ENCODE measurements around the gene PDCD1LG2.
"Not testable (repeated sequence)": the region's sequence is repeated elsewhere in the genome, so short reads cannot be mapped to it uniquely, and the experiment has no call there.

PDCD1LG2 gene

DNA sequence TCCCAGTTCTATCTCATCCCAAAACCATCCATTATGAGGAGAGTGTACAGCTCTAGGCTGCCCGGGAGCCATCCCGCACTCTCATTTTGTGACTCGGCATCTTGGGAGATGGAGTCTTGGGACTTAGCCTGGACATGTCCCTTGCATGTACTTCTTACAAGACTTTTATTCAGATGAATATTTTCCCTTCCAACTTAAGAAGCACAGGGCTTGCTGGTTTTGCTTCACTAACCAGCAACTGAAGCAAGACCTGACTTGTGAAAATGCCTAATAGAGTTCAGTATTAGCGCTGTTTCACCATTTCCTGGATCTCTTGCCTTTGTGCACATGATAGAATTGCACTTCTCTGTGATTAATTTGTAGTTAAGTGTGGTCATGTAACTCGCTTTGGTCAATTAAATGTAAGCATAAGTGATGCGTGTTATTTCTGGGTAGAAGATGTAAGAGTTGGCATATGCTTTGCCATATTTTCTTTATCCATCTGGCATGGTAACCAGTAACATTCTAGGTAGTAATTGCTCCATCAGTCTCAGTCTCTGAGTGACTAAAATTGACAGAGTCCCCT lies 55.8 kb downstream of the PDCD1LG2 start:
- no peak for DNase-seq (ENCODE audit: low read depth in 3 of 3)

- DNase-seq (ENCODE audit: low read depth in 3 of 3): no peak
These were observed 58.5 kb downstream of the PDCD1LG2 start for GRCh38 chr9:5568868-5569267.

DNA sequence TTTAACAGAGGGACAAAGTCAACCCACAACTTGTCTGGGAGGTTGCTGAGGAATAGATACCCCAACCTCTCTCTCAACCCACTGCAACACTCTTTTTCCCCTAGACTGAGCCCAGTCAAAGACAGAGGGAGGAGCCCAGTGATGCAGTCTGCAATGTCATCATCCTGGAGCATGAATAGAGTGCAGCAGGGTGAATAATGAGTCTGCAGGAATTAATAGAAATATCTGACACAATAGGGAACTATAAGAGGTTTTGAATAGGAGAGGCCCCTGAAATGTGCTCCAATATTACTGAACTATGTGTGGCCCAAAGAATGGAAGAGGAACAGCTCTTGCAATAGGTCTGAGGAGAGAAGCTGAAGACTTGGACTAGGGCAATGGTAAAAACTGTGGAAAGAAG lies 59.1 kb downstream of the PDCD1LG2 start:
- no peak for DNase-seq (ENCODE audit: low read depth in 3 of 3)

DNA sequence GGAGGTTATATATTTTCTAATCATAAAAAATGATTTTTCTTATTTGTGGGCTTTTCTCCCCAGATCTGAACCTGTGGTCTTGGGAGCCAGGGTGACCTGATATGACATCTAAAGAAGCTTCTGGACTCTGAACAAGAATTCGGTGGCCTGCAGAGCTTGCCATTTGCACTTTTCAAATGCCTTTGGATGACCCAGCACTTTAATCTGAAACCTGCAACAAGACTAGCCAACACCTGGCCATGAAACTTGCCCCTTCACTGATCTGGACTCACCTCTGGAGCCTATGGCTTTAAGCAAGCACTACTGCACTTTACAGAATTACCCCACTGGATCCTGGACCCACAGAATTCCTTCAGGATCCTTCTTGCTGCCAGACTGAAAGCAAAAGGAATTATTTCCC lies 59.6 kb downstream of the PDCD1LG2 start:
- no peak for DNase-seq (ENCODE audit: low read depth in 3 of 3)

DNA sequence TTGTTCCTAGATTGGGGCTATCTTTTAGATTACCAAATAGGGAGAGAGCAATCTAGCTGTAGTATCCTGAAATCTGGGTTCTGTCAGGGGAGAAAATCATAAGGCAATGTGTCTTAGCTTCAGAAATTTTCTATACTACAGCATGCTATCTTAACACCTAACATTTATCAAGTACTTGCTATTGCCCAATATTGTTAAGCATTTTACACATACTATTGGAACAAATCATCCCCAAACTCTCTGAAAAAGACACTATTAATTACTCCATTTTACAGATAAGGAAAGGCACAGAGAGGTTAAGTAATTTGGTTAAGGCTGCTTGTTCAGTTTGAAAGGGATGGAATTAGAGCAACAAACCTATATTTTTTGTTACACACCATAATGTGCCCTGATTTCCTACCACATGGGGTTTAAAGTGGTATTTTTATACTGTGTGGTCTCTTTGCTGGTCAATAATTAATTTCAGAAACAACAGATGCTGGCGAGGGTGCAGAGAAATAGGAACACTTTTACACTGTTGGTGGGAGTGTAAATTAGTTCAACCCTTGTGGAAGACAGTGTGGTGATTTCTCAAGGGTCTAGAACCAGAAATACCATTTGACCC lies 61.4 kb downstream of the PDCD1LG2 start:
- no peak for DNase-seq (ENCODE audit: low read depth in 3 of 3)

GRCh38 chr9:5574097-5574496 lies 63.8 kb downstream of the PDCD1LG2 start:
- no peak for DNase-seq (ENCODE audit: low read depth in 3 of 3)

DNA sequence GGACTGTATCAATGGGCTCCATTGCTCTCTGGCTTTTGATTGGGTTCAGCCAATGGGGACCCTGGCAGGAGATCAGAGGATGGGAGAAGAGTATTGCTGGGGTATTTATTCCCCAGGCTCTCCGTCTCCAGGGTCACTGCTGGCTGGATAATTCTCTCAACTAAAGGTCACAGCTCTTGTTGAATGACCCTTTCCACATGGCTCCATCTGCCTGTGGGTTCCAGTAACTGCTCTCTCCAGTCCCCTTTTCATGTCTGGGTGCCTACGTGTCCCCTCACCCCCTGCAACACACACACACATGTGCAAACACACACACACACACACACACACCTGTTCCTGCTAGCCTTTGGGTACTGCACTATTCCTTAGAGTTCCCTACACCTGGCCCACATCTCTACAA lies 64.7 kb downstream of the PDCD1LG2 start:
- DNase-seq (ENCODE audit: low read depth in 3 of 3): no peak

DNA sequence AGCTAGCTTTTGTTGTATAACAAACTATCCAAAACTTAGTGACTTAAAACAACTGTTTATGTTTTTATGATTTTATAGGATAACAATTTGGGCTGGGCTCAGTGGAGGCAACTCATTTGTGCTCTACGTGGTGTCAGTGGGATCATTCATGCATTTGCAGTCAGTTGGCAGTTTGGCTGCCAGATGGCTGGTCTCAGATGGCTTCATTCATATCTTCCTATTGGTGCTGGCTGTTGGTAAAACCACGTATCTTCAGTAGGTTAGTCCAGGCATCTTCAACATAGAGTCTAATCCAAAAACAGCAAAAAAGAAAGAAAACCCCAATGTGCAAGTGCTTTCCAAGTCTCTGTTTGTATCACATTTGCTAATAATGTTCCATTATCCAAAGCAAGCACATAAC lies 66.9 kb downstream of the PDCD1LG2 start:
- DNase-seq (ENCODE audit: low read depth in 3 of 3): no peak

DNA sequence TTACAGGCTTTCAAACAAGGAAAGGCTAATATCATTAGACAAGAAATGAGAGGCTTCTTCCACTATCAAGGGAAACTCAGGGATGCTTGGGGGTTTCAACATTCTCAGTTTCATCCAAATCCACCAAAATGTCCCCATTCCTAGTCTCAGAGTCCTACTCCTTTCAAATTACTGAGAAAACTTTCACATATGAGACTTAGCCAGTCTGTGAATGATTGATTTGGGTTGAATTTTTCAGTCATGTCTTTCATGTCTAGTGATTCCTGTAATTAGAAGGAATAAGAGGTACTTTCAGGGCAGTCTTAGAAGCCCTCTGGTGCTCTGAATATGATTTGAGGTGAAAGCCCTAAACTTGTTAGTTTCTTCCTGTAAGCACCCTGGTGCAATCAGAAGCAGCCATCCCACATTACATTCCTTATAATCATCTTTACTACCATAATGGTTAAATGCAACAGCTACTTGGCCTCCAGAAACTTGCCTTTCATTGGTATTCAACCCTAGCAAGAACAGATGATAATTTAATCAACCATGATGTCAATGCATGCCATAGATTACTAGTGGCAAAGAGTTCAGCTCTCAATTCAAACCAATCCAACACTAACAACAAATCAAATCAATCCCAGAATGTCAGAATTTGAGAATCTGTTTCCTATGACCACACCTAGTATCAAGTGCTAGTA lies 67.8 kb downstream of the PDCD1LG2 start:
- no peak for DNase-seq (ENCODE audit: low read depth in 3 of 3)

- DNase-seq (ENCODE audit: low read depth in 3 of 3): no peak
These were observed 68.4 kb downstream of the PDCD1LG2 start for GRCh38 chr9:5578698-5579085.

DNA sequence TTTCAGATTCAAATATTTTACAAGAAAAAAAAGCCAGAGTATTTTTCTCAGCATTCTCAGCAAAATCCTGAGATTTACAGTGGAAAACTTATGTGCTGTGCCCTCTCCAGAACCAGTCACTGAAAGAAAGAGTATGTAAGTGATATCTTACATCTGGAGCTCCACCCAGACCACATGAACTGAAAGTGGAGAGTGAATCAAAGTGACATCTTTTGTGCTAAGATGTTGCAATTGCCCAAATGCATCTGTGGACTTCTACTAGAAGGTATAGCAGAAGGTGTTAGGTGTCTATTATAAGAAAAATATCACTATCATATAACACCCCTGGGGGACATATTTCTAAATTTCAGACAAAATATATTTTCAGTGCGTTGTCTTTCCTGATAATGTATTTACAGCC lies 69.5 kb downstream of the PDCD1LG2 start:
- no peak for DNase-seq (ENCODE audit: low read depth in 3 of 3)

- DNase-seq (ENCODE audit: low read depth in 3 of 3): no peak
These were observed 70.3 kb downstream of the PDCD1LG2 start for GRCh38 chr9:5580650-5581049.

- not testable (repeated sequence) for DNase-seq (ENCODE audit: low read depth in 3 of 3)
These were observed 71.4 kb downstream of the PDCD1LG2 start for GRCh38 chr9:5581706-5582105.

GRCh38 chr9:5582835-5583195 lies 72.5 kb downstream of the PDCD1LG2 start:
- DNase-seq (ENCODE audit: low read depth in 3 of 3): peak in 1 of 3 donors; percentile 18

DNA sequence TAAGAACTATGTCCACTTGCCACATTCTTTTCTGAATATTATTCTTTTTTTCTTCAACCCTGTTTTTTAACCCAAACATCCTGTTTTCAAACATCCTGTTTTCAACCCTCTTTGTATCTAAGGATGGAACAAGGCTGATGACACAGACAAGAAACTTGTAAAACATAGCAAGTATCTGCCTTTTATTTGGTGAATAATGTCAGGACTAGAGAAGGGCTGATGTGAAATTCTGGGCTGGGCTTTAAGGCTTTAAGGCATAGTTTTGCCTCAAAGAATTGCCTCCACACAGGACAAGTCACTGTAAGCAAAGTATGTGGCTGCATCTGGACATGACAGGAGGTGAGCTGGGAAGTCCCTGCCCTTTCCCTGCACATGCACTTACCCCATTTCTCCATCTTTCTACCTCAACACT lies 76.1 kb downstream of the PDCD1LG2 start:
- no peak for DNase-seq (ENCODE audit: low read depth in 3 of 3)

- DNase-seq (ENCODE audit: low read depth in 3 of 3): peak in 2 of 3 donors; percentile 44 to 50
These were observed 76.7 kb downstream of the PDCD1LG2 start for GRCh38 chr9:5587024-5587423.

DNA sequence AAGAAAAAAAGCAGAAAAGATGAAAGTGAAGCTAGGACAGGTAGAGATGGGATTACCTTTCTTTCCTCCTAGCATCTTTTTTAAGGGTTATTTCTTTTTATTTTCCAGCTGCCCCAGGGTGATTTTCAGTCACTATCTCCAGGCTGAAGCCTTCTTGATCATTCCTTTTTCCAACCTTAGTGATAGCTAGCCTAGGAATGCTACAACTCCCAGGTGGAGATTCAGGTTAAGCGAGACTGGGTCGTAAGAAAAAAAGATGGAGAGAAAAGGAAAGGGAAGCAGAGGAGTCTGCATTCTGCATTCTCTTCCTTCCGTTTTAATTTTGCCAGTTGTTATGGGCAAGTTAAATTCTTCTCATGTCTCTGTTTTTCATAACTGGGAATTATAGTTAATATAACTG lies 81.9 kb downstream of the PDCD1LG2 start:
- no peak for DNase-seq (ENCODE audit: low read depth in 3 of 3)

DNA sequence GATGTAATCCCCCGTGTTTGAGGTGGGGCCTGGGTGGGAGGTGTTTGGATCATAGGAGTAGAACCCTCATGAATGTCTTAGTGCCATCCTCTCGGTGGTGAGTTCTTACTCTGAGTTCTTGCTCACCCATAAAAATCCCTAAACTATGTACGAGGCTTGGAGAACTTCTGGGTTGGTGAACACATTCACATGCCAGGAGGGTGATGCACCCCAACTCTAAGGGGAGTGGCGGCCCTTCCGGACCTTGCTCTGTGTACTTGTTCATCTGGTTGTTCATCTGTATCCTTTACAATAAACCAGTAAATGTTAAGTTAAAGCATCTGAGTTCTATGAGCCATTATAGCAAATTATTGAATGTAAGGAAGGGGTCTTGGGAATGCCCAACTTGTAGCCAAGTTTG lies 82.6 kb downstream of the PDCD1LG2 start:
- no peak for DNase-seq (ENCODE audit: low read depth in 3 of 3)

- no peak for DNase-seq (ENCODE audit: low read depth in 3 of 3)
These were observed 83.6 kb downstream of the PDCD1LG2 start for GRCh38 chr9:5593904-5594303.

- no peak for DNase-seq (ENCODE audit: low read depth in 3 of 3)
These were observed 85.8 kb downstream of the PDCD1LG2 start for GRCh38 chr9:5596173-5596572.

- no peak for DNase-seq (ENCODE audit: low read depth in 3 of 3)
These were observed 98.2 kb downstream of the PDCD1LG2 start for GRCh38 chr9:5608298-5609225.

GRCh38 chr9:5609226-5609596 lies 98.9 kb downstream of the PDCD1LG2 start:
- no peak for DNase-seq (ENCODE audit: low read depth in 3 of 3)

DNA sequence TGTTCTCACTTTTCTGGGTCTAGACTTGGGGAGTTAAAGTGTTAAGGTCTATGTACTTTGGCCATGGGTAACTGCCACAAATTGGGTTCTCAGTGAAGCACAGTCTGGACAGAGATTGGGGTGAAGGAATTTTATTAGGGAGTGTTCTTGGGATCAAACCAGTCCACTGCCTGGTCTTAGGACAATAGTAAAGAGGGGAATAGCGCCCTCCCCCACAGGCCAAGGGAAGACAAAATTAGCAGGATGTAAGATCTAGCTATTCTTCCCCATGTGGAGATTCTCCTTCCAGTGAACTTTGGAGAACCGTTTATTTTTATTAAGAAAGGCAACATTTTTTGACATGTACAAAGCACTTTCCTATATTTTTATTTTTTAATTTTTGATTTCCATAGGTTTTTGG lies 100.2 kb downstream of the PDCD1LG2 start:
- DNase-seq (ENCODE audit: low read depth in 3 of 3): no peak

Data from stimulated activated CD4-positive, alpha-beta T cell treated with anti-CD3 and anti-CD28 coated beads, TNF-alpha, amount 100 ng/mL, for 48 hours (primary cell).